ENCODE data around the gene PSTPIP1.

PSTPIP1 gene

DNA sequence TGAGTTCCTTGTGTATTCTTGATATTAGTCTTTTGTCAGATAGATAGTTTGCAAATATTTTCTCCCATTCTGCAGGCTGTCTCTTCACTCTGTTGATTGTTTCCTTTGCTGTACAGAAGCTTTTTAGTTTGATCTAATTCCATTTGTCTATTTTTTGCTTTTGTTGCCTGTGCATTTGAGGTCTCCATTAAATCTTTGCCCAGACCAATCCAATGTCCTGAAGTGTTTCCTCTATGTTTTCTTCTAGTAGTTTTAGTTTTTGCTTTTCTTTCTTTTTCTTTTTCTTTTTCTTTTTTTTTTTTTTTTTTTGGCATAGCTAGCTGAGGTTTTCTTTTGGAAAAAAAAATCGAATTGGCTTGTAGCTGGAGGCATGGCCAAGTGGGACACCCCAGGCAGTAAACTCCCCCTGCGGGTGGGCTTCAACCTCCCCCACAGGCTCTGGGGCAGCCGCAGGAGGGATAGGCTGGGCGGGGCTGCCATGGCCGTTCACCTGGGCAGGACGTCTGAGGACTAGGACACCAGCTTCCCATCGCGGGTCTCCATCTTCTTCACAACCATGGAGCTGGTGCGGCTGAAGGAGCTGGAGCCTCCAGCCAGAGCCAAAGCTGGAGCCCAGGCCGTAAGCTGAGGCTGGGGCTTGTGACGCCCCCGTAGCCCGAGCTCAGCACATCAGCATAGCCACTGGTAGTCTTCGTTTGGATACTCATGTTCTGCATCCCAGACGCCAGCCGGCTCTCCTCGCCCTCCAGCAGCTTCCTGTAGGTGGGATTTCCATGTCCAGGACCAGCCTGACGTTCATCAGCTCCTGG, 16.2 kb upstream of the PSTPIP1 start:
- no peak for DNase-seq (ENCODE audit: low read depth)

DNA sequence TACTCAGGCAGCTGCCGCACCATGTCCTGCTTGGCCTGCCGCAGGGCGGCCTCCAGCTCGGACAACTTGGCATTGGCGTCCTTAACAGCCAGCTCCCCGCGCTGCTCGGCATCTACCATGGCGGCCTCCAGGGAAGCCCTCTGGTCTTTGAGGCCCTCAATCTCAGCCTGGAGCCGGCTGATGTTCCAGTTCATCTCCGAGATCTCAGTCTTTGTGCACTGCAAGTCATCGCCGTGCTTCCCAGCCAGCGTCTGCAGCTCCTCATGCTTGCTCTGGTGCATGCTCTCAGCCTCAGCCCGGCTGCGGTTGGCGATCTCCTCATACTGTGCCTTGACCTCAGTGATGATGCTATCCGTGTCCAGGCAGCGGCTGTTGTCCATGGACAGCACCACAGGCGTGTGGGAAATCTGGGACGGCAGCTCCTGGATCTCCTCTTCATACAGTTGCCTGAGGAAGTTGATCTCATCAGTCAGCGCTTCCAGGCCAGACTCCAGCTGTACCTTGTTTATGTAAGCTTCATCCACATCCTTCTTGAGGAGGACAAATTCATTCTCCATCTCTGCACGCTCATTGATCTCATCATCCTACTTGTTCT, 15.5 kb upstream of the PSTPIP1 start:
- DNase-seq (ENCODE audit: low read depth): no peak

DNA sequence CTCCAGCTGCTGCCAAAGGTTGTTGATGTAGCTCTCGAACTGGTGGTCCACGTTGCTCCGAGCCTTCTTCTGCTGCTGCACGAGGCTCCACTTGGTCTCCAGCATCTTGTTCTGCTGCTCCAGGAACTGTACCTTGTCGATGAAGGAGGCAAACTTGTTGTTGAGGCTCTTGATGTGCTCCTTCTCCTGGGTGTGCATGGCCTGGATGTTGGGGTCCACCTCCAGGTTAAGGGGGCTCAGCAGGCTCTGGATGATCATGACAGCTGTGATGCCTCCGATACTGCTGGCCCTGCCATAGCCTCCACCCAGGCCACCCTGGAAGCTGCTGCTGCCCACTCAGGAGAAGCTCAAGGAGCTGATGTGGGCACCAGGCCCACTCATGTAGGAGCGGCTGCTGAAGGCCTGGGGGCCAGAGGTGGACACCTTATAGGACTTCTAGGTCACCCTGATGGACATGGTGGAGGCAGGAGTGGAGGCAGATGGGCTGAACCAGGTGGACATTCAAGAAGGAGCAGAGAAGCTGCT, 14.9 kb upstream of the PSTPIP1 start:
- DNase-seq (ENCODE audit: low read depth): no peak

DNA sequence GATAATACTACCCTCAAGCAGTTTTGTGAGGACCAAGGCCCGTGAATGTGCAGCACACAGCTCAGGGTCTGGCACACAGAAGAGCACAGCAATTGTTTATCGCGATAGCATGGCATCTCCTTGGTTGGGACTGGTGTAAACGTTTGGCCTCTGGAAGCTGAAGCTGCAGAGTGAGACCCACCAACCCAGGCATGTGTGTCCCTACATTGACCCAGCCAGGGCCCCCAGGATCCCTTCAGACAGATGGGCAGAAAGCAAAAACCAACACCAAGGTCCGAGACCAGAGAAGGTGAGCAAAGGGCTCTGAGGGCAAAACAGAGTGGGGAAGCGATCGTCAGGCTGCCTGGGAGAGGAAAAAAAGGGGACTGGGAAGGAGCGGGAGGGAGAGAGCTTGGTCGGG, 12.6 kb upstream of the PSTPIP1 start:
- DNase-seq (ENCODE audit: low read depth): no peak

DNA sequence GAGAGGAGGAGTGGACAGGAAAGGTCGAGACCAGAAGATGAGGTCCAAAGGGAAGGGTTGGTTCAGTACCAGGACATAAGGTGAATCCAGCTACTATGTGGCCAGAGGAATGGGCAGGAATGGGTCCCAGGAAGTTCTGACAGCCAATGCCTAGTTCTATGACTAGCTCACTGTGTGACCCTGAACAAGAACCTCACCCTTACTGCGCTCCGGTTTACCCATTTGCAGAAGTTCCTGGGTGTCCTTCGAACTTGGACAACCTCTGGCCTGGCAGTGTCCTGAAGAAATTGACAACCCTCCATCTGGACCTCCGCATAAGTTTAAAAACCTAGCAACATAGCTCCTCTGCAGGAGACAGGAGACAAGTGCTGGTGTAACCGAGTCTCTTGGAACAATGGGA, 12.2 kb upstream of the PSTPIP1 start:
- no peak for DNase-seq (ENCODE audit: low read depth)

DNA sequence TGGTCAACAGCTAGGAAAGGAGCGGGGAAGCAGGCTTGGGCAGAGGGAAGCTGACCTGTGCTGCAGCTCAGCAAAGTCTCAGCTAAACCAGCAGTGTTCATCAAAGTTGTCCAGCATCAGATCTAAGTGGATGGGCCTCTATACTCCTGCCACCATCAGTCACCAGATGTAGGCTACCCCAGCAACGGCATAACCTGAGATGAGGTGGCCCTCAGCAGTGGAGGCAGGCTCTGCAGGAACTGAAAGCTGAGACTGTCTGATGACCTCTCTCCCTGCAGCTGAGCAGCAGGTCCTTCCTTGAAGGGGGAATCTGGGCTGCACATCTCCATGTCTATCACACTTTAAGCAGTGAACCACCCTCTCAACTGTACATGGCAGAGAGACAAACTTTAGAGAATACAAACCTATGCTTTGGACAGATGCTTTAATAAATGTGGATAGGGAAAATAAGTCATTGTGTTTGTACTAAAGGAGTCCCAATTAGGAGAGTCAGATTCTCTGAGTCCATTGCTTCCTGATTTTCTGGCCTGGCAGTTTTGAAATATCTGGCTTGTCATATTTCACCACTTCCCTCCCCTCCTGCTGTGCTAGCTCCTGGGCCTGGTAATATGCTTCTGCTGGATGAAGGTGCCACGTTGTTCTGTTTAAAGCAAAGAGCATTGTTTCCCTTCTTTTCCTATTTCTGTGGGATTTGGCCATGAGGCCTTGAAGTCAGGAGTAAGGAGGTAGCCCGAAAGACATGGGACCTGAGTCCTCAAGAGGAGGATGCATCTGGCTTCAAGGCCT, 11.1 kb upstream of the PSTPIP1 start:
- DNase-seq (ENCODE audit: low read depth): no peak

DNA sequence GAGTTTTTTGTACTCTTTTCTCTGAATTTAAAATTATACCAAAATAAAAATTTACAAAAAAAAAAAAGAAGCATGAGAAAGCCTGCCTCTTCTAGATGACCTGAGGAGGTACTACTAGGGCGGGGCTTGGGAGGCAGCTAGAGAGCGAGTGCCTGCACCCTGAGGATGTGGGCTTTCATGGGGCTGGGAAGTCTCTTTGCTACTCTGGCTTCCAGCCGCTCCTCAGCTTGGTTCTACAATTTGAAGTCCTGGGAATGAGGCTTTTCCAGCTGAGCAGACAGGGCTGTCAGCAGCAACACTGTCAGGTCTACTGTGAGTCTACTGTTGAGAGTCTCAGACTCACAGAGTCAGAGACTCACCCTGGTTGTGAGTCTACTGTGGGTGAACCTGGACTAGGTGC, 8.2 kb upstream of the PSTPIP1 start:
- no peak for DNase-seq (ENCODE audit: low read depth)

DNA sequence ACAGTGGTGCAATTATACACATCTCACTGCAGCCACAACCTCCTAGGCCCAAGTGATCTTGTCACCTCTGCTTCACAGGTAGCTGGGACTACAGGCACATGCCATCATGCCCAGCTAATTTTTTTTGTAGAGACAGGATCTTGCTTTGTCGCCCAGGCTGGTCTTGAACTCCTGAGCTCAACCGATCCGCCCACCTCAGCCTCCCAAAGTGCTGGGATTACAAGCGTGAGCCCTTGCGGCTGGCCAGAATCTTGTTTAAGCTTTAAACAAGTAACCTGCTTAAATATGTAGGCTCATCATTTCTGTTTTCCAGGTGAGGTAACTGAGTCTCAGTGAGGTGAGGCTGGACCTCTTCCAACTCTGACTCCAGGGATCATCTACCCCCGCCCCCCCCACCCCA, 7.7 kb upstream of the PSTPIP1 start:
- no peak for DNase-seq (ENCODE audit: low read depth)

DNA sequence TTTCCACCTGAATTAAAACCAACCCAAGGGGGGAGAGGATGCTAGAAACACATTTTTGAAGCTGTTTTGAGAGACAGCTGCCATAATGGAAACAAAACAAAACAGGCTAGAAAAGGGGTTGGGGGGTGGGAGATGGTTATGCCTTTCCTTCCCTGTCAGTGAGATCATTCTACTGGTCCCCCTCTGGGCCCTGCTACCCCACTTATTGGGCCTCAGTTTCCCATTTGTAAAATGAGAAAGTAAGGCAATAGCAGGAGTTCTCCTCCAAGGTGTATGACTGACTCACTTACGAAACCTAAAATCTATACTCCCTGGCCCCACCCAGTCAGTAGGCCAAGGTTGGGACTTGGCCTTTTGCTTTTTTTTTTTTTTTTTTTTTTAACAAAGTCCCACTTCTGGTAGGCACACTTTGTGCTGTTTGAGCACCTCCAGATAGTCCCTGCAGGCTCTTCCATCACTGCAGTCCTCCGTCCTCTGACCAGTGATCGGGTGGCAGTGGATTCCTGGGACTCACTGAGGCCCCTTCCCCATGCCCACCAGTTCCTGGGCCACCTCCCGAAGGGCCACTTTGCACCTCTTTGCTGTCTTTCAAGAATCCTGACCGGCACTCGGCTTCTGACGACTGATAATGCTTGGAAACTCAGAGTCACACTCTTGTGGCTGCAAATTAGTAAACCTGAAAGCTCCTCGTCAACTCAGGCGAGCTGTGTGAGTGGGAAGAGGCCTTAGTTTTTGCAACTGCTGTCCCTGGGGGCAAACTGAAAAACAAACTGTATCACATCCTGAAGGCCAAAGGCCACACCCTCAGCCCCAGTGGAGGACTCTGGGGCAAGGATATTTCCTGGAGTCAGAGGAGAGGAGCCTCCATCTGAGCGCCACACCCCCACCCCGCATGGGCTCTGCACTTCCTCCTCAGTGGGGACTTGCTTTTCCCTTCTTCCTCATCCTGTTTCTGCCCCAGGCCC, 6.7 kb upstream of the PSTPIP1 start:
- no peak for DNase-seq (ENCODE audit: low read depth)

DNA sequence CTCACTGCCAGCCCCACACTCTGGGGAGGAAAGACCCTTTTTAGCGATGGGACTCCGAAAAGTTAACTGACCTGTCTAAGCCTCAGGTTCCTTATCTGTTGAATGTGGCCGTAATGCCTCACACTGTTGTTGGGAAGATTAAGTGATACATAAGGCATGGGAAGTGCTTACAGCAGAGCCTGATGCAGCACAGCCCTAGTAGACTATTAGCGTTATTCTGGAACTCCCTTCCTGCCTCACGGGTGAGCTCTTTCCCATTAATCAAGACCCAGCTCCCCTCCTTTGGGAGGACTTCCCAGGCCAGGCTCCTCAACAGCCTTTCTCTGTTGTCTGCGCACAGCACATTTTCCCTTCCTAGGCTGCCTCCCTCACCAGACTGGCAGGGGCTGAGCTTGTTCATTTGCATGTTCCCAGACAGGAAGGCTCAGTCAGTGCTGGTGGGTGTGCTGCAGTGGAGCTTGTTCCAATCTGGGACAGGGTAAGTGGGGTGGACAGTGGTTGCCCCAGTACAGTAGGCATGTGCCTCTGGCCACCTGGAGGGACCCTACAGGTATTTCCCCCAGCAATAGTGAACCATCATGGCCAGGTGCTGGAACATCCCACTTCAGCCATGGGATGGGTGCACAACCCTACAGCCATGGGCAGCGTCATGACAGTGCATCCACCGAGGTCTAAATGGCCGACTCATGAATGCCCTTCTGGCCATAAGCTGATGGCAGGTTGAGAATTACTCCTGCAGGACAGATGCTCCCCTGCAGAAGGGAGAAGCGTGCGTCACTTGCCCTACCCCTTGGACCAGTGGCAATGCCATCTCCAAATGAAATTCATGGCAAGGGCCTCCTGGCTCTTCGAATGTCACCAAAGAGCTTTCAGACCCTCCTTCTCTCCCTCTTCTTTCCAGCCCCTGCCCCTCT, 5.8 kb upstream of the PSTPIP1 start:
- DNase-seq (ENCODE audit: low read depth): no peak

DNA sequence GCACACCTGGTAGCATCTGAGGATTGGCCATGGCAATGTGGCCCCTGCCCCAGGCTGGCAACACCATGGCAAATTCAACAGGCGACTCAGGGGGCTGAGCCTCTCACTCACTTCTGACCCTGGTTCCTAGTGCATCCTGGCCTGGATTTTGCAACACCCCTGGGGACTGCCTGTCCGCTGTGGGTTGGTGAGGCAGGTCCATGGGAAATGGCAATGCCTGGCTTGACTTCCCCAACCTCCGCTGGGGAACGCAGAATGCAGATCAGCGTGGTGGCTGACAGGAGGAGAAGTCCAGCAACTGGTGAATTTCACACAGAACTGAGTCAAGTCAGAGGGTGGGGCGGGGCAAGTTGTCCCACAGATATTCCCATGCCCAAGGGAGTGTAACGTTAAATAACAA, 3.9 kb upstream of the PSTPIP1 start:
- no peak for DNase-seq (ENCODE audit: low read depth)

DNA sequence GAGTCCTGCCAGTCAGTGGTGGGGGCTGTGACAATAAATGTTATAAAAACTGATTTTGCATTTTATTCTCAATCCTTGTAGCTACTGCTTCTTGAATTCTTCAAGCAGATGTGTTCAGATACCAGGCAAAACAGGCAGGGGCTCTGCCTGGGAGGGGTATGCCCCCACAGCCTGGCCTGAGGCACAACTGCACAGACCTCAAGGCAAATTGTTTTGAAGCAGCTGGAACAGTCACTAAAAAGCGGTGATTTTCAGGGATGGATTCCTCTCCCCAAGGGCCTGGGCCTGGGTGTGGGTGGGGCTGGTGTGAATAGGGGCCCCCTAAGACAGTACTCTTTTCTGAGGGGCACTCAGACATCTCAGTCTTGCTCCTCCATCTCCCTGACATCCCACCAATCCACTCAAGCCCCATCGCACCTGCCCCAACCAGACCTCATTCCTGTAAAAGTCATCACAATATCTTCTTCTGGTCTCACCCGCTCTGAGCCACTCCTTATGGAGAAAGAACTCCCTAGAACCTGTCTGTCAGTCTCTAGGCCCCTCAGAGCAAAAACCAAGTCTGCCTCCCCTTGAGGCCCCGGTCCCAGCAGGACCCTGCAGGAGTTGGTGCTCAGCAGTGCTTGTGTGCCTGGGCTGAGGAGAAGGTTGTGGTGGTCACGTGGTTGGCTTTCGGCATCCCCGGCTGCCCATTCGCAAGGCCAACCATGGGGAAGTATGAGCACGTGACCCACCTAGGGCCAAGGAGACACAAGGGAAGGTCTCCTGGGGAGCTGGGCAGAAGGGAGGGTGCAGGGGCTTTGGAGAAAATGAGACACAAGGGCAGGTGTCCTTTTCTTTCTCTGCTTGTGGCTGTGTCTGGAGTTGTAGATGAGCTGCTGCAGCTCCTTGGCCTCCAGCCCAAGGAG, 2.9 kb upstream of the PSTPIP1 start:
- no peak for DNase-seq (ENCODE audit: low read depth)

DNA sequence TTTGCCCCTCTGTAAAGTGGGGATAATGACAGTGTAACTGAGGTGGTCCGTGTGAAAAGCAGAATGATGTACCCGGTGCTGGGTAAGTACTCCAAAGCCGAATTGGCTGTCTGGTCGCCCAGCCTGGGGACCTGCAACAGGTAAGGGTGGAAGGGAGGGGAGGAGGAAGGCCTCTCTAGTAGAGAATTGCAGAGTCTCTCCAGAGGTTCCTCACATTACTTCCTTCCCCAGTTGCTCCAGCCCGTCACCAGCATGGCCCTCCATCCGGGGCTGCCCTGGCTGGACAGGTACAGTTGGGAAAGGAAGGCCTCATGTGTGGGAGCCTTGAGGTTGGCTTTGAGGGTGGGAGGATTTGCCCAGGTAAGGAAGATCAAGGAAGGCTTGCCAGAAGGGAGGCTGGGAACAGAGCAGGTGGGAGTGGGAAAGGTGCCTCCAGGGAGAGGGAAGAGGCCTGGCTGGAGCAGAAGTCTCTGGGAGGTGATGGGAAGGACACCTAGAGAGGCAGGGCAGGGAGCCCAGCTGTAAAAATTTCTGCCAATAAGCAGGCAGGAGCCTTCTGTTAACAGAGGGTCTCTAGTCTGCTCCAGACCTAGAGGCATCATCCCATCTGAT, 1.7 kb upstream of the PSTPIP1 start:
- DNase-seq (ENCODE audit: low read depth): no peak

DNA sequence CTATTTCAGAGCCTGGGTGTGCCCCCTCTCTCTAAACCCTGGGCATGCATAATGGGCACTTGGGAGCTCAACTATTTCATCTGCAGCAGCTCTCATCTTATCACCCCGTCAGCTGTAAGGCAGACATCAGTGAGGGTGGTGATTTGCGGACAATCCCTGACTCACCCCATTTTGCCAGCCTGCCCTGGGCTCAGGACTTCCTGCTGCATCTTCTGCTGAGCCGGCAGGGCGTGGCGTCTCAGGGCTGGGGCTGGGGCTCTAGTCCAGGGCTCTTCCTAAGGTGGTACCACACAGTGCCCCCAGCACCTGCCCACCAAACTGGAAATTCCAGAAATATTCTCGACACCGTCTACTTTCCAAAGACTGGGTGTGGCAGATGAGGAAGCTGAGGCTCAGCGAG, 925 bp upstream of the PSTPIP1 start:
- DNase-seq (ENCODE audit: low read depth): no peak

DNA sequence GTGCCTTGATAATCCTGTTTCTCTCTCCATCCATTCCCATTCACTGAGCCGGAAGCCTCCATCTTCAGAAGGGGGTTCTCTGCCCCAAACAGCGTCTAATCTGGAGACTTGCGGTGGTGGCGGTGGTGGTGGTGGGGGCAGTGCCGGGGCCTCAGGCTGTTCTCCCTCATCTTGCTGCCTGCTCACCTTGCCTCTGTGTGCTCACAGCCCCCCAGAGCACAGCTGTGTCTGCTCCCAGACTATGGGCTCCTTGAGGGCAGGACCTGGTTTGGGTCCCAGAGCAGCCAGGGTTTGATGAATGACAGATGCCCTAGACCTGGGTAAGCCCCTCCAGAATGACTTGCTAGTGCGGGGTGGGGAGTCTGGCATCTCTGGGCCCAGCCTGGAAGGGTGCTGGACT, 430 bp upstream of the PSTPIP1 start:
- no peak for DNase-seq (ENCODE audit: low read depth)

DNA sequence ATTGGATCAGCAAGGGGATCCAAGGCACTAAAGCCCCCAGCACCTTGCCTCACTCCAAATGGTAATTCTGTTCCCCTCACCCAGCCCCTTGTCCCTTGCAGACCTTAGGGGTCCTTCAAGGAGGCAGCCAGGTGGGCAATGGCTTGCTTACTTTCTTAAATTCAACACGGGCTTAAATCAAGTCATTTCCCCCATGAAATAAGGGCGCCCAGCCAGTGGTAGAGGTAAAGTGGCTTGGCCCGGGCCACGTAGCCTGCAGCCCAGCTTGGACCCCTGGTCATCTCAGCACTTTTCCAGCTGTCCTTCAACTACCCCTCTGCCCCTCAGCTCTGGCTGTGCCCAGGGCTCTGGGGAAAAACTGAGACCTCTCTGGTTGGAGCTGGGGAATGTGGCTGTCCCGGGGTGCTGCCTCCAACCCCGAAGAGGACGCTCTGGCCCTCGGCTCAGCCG, 1.2 kb downstream of the PSTPIP1 start:
- no peak for DNase-seq (ENCODE audit: low read depth)

DNA sequence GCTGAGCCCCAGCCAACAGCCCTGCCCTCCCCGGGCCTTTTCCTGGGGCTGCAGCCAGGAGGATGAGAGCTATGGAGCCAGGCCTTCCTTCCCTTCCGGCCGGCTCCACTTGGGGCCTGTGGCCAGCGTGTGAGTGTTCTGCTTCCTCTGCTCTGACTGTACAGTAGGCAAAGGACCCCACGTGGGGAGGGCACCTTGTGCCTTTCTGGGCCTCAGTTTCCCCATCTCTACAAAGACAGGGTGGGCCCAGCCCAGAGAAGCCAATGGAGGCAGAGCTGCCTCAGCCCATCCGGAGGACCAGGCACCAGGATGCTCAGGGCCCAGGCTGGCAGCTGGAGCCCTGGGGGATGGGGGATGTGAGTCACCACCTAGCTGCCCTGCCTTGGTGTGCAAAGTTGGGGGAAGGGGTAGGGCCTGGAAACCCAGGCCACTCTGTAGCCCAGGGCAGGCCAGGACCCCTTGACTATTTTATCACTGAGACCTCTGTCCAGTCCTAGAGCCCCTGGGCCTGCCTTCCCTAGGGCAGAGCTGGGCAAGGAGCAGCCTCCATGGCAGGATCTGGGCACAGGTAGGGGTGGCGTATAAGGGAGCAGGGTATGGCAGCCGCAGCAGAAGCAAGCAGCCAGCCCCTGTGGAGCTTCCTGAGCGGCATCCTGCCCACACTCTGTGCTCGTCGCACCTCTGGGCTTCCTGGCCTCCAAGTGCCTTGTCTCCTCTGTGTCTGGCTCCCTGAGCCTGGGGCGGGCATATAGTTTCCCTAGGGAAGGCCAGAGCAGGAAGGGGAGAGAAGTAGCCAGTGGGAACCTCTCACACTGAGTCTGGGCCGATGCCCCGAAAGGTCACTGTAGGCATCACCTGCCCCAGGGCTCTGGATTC, 1.8 kb downstream of the PSTPIP1 start:
- DNase-seq (ENCODE audit: low read depth): no peak

DNA sequence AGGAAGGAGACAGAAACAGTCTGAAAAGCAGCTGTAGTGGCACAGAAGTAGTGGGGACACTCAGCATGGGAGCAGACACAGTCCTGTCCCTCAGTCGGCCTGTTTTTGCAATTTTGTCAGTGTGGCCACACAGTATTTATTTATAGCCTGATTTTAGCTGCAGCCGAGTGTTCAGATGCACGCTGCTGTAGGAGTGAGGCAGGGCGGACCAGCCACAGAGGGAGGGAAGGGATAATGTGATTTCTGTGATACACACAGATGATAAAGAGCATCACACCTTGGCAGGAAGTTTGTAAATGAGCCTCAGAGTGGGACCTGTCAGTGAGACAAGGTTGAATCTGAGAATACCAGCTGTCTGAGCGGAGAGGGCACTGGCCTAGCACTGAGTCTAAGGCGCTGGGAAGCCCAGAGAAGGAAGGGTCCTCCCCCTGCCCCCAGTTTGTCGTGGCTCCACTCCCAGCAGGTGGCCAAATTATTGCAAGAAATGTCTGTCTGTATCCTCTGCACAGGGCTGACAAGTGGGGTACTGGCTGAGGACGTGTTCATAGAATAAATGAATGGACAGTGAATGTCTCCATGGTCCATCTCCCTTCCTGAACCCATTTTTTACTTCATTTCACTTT, 3.8 kb downstream of the PSTPIP1 start:
- DNase-seq (ENCODE audit: low read depth): no peak
